SK-N-SH (cell line): ENCODE measurements around the gene UBXN1. TPM values are rescaled to one million over a fixed set of nuclear protein-coding genes. Genes with fewer than 3 reads are reported as not detected.

Source experiments
- CTCF ChIA-PET: fragments of 300-600, 350-600 bp; formaldehyde crosslinking; extraction: SDS; loops from one replicate; lab custom pipeline; 2021; lab: Yijun Ruan, JAX
- POLR2A ChIA-PET: fragments of 350-600 bp; sonication (Branson Sonifier 250); formaldehyde crosslinking; extraction: SDS; loops from one replicate; lab custom pipeline; 2020; ENCODE audit warnings: antibody characterized with exemption, inconsistent platforms; lab: Yijun Ruan, JAX
- DNase-seq: peaks from one replicate; pipeline ENCODE4 v3.0.0; 2012
- H2AFZ ChIP-seq: fragments of 200-600 bp; sonication (generic); 2 replicates; pipeline ENCODE4 v1.8.1; 2016; ENCODE audit warnings: antibody characterized with exemption, mild to moderate bottlenecking, low read depth
- H3F3A ChIP-seq: fragments of 200-600 bp; sonication (generic); replicated peaks from 2 replicates; pipeline ENCODE3; 2016; ENCODE audit warnings: antibody characterized with exemption, mild to moderate bottlenecking; ENCODE audit not compliant: insufficient read depth
- H3K27ac ChIP-seq, 2 experiments: fragments of 200-500 bp in 1 of 2; fragments of 200-600 bp in 1 of 2; sonication (Bioruptor generic) in 1 of 2; sonication (generic), shearing (Covaris generic) in 1 of 2; 2 replicates each; pipeline versions ENCODE4 v1.5.1 to v1.6.1; 2014 to 2016; ENCODE audit warnings: low read depth in 2 of 2, inconsistent platforms in 1 of 2, low read length in 1 of 2, mild to moderate bottlenecking in 1 of 2, mixed read lengths in 1 of 2
- H3K27me3 ChIP-seq: fragments of 200-600 bp; sonication (generic), shearing (Covaris generic); 2 replicates; pipeline ENCODE4 v1.6.1; 2016; ENCODE audit warnings: mixed run types; ENCODE audit not compliant: insufficient read depth
- H3K36me3 ChIP-seq, 2 experiments: fragments of 200-500 bp in 1 of 2; fragments of 200-600 bp in 1 of 2; sonication (Bioruptor generic) in 1 of 2; sonication (generic) in 1 of 2; replicated peaks in 1 of 2; 2 replicates each; pipeline versions ENCODE3 to v1.5.1; 2014 to 2016; ENCODE audit warnings: low read length in 1 of 2, mild to moderate bottlenecking in 1 of 2; ENCODE audit not compliant: insufficient read depth in 2 of 2, control insufficient read depth in 1 of 2
- H3K4me1 ChIP-seq, 2 experiments: fragments of 200-500 bp in 1 of 2; fragments of 200-600 bp in 1 of 2; sonication (Bioruptor generic) in 1 of 2; sonication (generic), shearing (Covaris generic) in 1 of 2; 2 replicates each; pipeline versions ENCODE4 v1.5.1 to v1.6.1; 2014 to 2016; ENCODE audit warnings: low read depth in 1 of 2, low read length in 1 of 2, mixed run types in 1 of 2; ENCODE audit not compliant: insufficient read depth in 2 of 2, control insufficient read depth in 1 of 2
- H3K4me2 ChIP-seq: fragments of 200-600 bp; sonication (generic), shearing (Covaris generic); 2 replicates; pipeline ENCODE4 v1.6.1; 2017; ENCODE audit warnings: mixed run types
- H3K4me3 ChIP-seq, 2 experiments: fragments of 200-500 bp in 1 of 2; fragments of 200-600 bp in 1 of 2; sonication (Bioruptor generic) in 1 of 2; sonication (generic), shearing (Covaris generic) in 1 of 2; 2 replicates each; pipeline versions ENCODE4 v1.5.1 to v1.8.1; 2014 to 2016; ENCODE audit warnings: low read depth in 2 of 2, inconsistent platforms in 1 of 2, low read length in 1 of 2, mild to moderate bottlenecking in 1 of 2, mixed read lengths in 1 of 2, moderate library complexity in 1 of 2
- H3K79me2 ChIP-seq: fragments of 200-600 bp; sonication (generic); 2 replicates; pipeline ENCODE4 v1.8.1; 2017; ENCODE audit warnings: mild to moderate bottlenecking; ENCODE audit not compliant: insufficient read depth
- H3K9ac ChIP-seq: fragments of 200-600 bp; sonication (generic); 2 replicates; pipeline ENCODE4 v1.6.1; 2017; ENCODE audit warnings: mixed run types
- H3K9me2 ChIP-seq: fragments of 200-600 bp; sonication (generic); 2 replicates; pipeline ENCODE4 v1.6.1; 2017; ENCODE audit warnings: mixed run types
- H3K9me3 ChIP-seq: fragments of 200-600 bp; sonication (generic); 2 replicates; pipeline ENCODE4 v1.6.1; 2017; ENCODE audit warnings: mixed run types, mild to moderate bottlenecking, moderate library complexity
- H4K20me1 ChIP-seq: fragments of 200-600 bp; sonication (generic); 2 replicates; pipeline ENCODE4 v1.6.1; 2017; ENCODE audit warnings: mild to moderate bottlenecking, mixed run types; ENCODE audit not compliant: insufficient read depth
- CHD2 ChIP-seq: fragments of 150-350 bp; IDR thresholded peaks from 2 replicates; pipeline ENCODE4 v1.6.1; 2018; ENCODE audit warnings: low read length; ENCODE audit not compliant: partially characterized antibody
- ELF1 ChIP-seq: IDR thresholded peaks from 2 replicates; pipeline ENCODE4 v1.4.0; 2012
- EP300 ChIP-seq, 2 experiments: IDR thresholded peaks; 2 replicates each; pipeline versions ENCODE4 v1.4.0 to v1.6.1; 2012; ENCODE audit warnings: borderline replicate concordance in 1 of 2, low read depth in 1 of 2, low read length in 1 of 2
- GABPA ChIP-seq: IDR thresholded peaks from 2 replicates; pipeline ENCODE4 v1.4.0; 2012; ENCODE audit warnings: low read depth, mild to moderate bottlenecking
- JUND ChIP-seq: IDR thresholded peaks from 2 replicates; pipeline ENCODE4 v1.4.0; 2012
- MXI1 ChIP-seq: IDR thresholded peaks from 2 replicates; pipeline ENCODE4 v1.6.1; 2012; ENCODE audit warnings: mild to moderate bottlenecking, low read depth, low read length, improper control_type of control experiment
- NRF1 ChIP-seq: IDR thresholded peaks from 2 replicates; pipeline ENCODE4 v1.6.1; 2012; ENCODE audit warnings: low read depth, mild to moderate bottlenecking, low read length
- POLR2AphosphoS5 ChIP-seq: IDR thresholded peaks from 2 replicates; pipeline ENCODE4 v1.6.1; 2012; ENCODE audit warnings: low read depth, low read length
- SIN3A ChIP-seq: IDR thresholded peaks from 2 replicates; pipeline ENCODE4 v1.6.1; 2012; ENCODE audit warnings: low read depth, mild to moderate bottlenecking, low read length, moderate library complexity, borderline replicate concordance
- TAF1 ChIP-seq: IDR thresholded peaks from 2 replicates; pipeline ENCODE4 v1.6.1; 2012; ENCODE audit warnings: low read depth, mild to moderate bottlenecking, low read length, moderate library complexity, borderline replicate concordance
- TCF12 ChIP-seq: IDR thresholded peaks from 2 replicates; pipeline ENCODE4 v1.4.0; 2012
- YY1 ChIP-seq: IDR thresholded peaks from 2 replicates; pipeline ENCODE4 v1.4.0; 2012; ENCODE audit warnings: low read depth, mild to moderate bottlenecking
- WGBS: methylation state at CpG from one replicate; pipeline ENCODE4 v1.1.6; 2017; ENCODE audit warnings: low lambda C conversion rate; 5-methylcytosine and 5-hydroxymethylcytosine counted together
- polyA plus RNA-seq, 3 experiments: library from polyadenylated mRNA; depleted of rRNA; stranded (reverse); fragments of >200 nt; gene quantifications; 2 replicates each; pipeline ENCODE4 v1.2.3, GENCODE V29; 2012
- TF ChIP-seq, protein P1 (sequence below): fragments of 200-600 bp; sonication (generic); IDR thresholded peaks from 2 replicates; pipeline ENCODE4 v1.6.1; 2017; ENCODE audit warnings: antibody characterized with exemption, mild to moderate bottlenecking, moderate library complexity
- TF ChIP-seq, protein P2 (sequence below): fragments of 150-350 bp; IDR thresholded peaks from 2 replicates; pipeline ENCODE4 v1.6.1; 2016; ENCODE audit warnings: mild to moderate bottlenecking, low read depth, low read length
- TF ChIP-seq, protein P3 (sequence below): fragments of 150-350 bp; IDR thresholded peaks from 2 replicates; pipeline ENCODE4 v1.6.1; 2017; ENCODE audit warnings: antibody characterized with exemption, low read length, low read depth, borderline replicate concordance
- TF ChIP-seq, protein P4 (sequence below): IDR thresholded peaks from 2 replicates; pipeline ENCODE4 v1.4.0; 2012; ENCODE audit warnings: low read depth, borderline replicate concordance
- TF ChIP-seq, protein P5 (sequence below): IDR thresholded peaks from 2 replicates; pipeline ENCODE4; 2012
- TF ChIP-seq, protein P6 (sequence below): IDR thresholded peaks from 2 replicates; pipeline ENCODE4 v1.4.0; 2012; ENCODE audit warnings: low read depth

Gene UBXN1
- polyA plus RNA-seq, 1 of the 3 experiments (the other 2 are of a cell fraction): 256 TPM

DNA sequence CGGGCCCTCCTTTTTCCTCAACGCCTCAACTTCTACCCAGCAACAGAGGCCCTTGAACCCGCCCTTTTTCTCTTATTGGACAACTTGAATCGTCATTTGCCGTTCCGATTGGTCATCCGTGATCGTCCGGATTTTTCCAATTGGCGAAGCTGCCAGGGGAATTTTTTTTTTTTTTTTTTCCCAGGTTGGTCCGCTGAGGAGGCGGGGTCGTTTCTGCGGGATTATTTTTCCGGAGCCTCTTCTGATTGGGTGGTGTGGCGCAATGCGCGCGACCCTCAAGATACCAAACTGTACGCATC is 48.9 kb upstream of the UBXN1 start (continued):
- TF ChIP-seq, protein P1, sequence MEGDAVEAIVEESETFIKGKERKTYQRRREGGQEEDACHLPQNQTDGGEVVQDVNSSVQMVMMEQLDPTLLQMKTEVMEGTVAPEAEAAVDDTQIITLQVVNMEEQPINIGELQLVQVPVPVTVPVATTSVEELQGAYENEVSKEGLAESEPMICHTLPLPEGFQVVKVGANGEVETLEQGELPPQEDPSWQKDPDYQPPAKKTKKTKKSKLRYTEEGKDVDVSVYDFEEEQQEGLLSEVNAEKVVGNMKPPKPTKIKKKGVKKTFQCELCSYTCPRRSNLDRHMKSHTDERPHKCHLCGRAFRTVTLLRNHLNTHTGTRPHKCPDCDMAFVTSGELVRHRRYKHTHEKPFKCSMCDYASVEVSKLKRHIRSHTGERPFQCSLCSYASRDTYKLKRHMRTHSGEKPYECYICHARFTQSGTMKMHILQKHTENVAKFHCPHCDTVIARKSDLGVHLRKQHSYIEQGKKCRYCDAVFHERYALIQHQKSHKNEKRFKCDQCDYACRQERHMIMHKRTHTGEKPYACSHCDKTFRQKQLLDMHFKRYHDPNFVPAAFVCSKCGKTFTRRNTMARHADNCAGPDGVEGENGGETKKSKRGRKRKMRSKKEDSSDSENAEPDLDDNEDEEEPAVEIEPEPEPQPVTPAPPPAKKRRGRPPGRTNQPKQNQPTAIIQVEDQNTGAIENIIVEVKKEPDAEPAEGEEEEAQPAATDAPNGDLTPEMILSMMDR: no peak
- TF ChIP-seq, protein P2, sequence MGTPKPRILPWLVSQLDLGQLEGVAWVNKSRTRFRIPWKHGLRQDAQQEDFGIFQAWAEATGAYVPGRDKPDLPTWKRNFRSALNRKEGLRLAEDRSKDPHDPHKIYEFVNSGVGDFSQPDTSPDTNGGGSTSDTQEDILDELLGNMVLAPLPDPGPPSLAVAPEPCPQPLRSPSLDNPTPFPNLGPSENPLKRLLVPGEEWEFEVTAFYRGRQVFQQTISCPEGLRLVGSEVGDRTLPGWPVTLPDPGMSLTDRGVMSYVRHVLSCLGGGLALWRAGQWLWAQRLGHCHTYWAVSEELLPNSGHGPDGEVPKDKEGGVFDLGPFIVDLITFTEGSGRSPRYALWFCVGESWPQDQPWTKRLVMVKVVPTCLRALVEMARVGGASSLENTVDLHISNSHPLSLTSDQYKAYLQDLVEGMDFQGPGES: peak; percentile 65
- no peak for TF ChIP-seq SIN3A
- TF ChIP-seq, protein P3, sequence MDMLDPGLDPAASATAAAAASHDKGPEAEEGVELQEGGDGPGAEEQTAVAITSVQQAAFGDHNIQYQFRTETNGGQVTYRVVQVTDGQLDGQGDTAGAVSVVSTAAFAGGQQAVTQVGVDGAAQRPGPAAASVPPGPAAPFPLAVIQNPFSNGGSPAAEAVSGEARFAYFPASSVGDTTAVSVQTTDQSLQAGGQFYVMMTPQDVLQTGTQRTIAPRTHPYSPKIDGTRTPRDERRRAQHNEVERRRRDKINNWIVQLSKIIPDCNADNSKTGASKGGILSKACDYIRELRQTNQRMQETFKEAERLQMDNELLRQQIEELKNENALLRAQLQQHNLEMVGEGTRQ: no peak
- TF ChIP-seq, all 33 proteins: peak for 6

DNA sequence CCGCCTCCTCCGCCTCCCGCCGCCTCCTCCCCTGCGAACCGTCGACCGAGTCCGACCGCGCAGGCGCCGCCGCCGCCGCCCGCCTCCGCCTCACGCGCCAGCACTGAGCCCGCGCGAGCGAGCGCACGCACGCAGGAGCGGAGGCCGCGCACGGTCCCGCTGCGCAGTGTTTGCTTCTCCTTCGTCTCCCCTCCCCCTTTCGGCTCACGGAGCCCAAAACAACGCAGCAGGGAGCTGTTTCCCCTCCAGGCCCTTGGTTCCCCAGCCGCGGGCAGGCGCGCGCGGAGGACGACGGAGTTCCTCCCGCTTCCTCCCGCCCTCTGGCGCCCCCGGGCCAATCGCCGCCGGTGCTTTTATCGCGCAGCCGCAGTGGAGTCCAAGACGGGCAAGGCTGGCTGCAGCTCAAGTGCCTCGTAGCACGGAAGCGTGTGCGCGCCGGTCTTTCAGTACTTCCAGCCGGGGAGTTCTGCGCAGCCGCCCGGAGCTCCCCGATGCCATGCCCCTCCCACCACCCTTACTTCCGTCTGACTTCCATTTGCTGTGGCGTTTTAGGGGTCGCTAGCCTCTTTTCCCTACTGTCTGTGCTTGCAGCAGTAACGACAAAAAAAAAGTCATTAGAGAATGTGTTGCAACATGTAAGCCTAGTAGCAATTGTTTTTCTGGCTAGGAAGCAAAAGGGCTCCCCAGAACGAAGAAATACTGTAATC is 48.4 kb upstream of the UBXN1 start, which contains the start of gene HNRNPUL2:
HNRNPUL2 (minus strand) TSS at position 293 of the 707 bp plus-strand sequence. CDS start 301 bp downstream, outside the sequence.
- CTCF ChIA-PET: interaction anchor here (0.6 to 2.3 kb wide), 10 partner anchors 12 to 99 kb away, joined by 3 to 9 read pairs (median 4); partner anchors contain the start of genes BSCL2, POLR2G and TMEM179B
- Histone ChIP-seq H3K9ac (peak within 1 kb of the TSS; percentile 88), H3K9me3 (no peaks in the 10 kb centered on the region), H2AFZ (peak within 1 kb of the TSS; percentile 99), H3F3A (peaks cover 26% of the 10 kb centered on the region), H3K36me3 (peaks cover 27 to 38% of the 10 kb centered on the region in 2 experiments), H3K4me1 (peaks cover 12 to 21% of the 10 kb centered on the region in 2 experiments; a peak in 3 of 4 replicates), H3K4me3 (peak within 1 kb of the TSS; percentile 89 to 92), H4K20me1 (peaks cover 36% of the 10 kb centered on the region), H3K9me2 (no peaks in the 10 kb centered on the region), H3K79me2 (peaks cover 84% of the 10 kb centered on the region), H3K27ac (peak within 1 kb of the TSS; percentile 99), H3K27me3 (no peaks in the 10 kb centered on the region), H3K4me2 (peak within 1 kb of the TSS; percentile 93)
- 2% methylated on average over 25 of the region's 72 CpGs for WGBS
- peak; percentile 95 for DNase-seq
- peak; percentile 80; the same call in 1 of the 2 replicates for TF ChIP-seq SIN3A
- peak; percentile 93 for TF ChIP-seq NRF1
- TF ChIP-seq, protein P4, sequence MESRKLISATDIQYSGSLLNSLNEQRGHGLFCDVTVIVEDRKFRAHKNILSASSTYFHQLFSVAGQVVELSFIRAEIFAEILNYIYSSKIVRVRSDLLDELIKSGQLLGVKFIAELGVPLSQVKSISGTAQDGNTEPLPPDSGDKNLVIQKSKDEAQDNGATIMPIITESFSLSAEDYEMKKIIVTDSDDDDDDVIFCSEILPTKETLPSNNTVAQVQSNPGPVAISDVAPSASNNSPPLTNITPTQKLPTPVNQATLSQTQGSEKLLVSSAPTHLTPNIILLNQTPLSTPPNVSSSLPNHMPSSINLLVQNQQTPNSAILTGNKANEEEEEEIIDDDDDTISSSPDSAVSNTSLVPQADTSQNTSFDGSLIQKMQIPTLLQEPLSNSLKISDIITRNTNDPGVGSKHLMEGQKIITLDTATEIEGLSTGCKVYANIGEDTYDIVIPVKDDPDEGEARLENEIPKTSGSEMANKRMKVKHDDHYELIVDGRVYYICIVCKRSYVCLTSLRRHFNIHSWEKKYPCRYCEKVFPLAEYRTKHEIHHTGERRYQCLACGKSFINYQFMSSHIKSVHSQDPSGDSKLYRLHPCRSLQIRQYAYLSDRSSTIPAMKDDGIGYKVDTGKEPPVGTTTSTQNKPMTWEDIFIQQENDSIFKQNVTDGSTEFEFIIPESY: no peak
- TF ChIP-seq YY1: peak; percentile 54
- TF ChIP-seq ELF1: peak; percentile 85
- TF ChIP-seq TAF1: peak; percentile 48
- no peak for TF ChIP-seq TCF12
- peak; percentile 72 for TF ChIP-seq GABPA
- TF ChIP-seq, protein P5, sequence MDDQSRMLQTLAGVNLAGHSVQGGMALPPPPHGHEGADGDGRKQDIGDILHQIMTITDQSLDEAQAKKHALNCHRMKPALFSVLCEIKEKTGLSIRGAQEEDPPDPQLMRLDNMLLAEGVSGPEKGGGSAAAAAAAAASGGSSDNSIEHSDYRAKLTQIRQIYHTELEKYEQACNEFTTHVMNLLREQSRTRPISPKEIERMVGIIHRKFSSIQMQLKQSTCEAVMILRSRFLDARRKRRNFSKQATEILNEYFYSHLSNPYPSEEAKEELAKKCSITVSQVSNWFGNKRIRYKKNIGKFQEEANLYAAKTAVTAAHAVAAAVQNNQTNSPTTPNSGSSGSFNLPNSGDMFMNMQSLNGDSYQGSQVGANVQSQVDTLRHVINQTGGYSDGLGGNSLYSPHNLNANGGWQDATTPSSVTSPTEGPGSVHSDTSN: peak; percentile 6
- TF ChIP-seq CHD2: peak; percentile 66
- no peak for TF ChIP-seq JUND
- TF ChIP-seq, protein P6, sequence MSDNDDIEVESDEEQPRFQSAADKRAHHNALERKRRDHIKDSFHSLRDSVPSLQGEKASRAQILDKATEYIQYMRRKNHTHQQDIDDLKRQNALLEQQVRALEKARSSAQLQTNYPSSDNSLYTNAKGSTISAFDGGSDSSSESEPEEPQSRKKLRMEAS: peak; percentile 89
- TF ChIP-seq MXI1: peak; percentile 87
- peak; percentile 89 for TF ChIP-seq POLR2AphosphoS5
- TF ChIP-seq EP300 (IDR thresholded peaks at IDR 0.05; ENCODE audit: borderline replicate concordance in 1 of 2, low read depth in 1 of 2, low read length in 1 of 2): no peak
- TF ChIP-seq, all 33 proteins: peak for 11
- POLR2A ChIA-PET: interaction anchor here (0.7 to 4.5 kb wide), 18 partner anchors 17 to 163 kb away, joined by 3 to 33 read pairs (median 7); partner anchors contain the start of genes B3GAT3, C11orf98, CSKMT and LBHD1
